Measurements from ENCODE around the gene NFIL3. TPM values are rescaled to one million over a fixed set of nuclear protein-coding genes. Genes with fewer than 3 reads are reported as not detected.

NFIL3 gene
- total and polyA plus RNA-seq, 2 of the 4 experiments (the other 2 are of a cell fraction), result 27.6 to 27.7 TPM

- TF ChIP-seq, protein P1, sequence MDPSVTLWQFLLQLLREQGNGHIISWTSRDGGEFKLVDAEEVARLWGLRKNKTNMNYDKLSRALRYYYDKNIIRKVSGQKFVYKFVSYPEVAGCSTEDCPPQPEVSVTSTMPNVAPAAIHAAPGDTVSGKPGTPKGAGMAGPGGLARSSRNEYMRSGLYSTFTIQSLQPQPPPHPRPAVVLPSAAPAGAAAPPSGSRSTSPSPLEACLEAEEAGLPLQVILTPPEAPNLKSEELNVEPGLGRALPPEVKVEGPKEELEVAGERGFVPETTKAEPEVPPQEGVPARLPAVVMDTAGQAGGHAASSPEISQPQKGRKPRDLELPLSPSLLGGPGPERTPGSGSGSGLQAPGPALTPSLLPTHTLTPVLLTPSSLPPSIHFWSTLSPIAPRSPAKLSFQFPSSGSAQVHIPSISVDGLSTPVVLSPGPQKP (IDR thresholded peaks at IDR 0.05; ENCODE audit: borderline replicate concordance, low read depth, low read length), result no peak
- TF ChIP-seq NFE2L2 (IDR thresholded peaks at IDR 0.05; ENCODE audit: low read depth, low read length), result no peak
These were observed 7.4 kb downstream of the NFIL3 start (continued) for GRCh38 chr9:91416096-91416712.

DNA sequence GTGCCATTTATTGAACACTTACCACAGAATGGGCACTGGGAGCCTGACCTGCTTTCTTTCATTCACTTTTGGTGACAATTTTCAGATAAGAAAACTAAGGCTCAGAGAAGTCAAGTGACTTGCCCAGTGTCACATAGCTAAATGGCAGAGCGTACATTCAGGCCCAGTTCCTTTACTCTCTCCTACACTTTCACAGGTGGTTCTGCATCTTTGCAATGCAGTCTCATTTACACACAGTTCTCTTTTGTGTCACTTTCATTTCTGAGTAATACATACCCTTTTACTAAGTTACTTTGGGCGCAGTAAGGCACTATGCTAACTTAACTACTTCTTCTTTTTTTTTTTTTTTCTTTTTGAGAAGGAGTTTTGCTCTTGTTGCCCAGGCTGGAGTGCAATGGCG is 8.3 kb downstream of the NFIL3 start:
- BruUV-seq (replicated peaks), result no TSS peak
- CTCF ChIA-PET, result no interaction called here

More for the DNA sequence above, 8.3 kb downstream of the NFIL3 start:
- peaks cover 7 to 35% of the 10 kb centered on the region in 2 experiments for H3K79me1 ChIP-seq (ENCODE audit: low read depth in 1 of 2, low read length in 2 of 2)
- no peak overlapping the region for H2BK20ac ChIP-seq (ENCODE audit: low read depth, low read length)
- ATAC-seq (ENCODE audit: low read depth), result no peak
- H3K4me3 ChIP-seq (ENCODE audit: insufficient read depth, low read depth, low read length), result no peak overlapping the region
- H2BK15ac ChIP-seq (ENCODE audit: low read depth, low read length), result no peak overlapping the region
- H2BK120ac ChIP-seq (ENCODE audit: low read depth, low read length), result 0 out of 2 replicates have a peak overlapping the region, but pooled peaks have one; percentile 29
- H2AK5ac ChIP-seq (ENCODE audit: low read depth, low read length), result no peak overlapping the region
- H3K14ac ChIP-seq (replicated peaks; ENCODE audit: low read depth, low read length), result no peak overlapping the region
- H4K20me1 ChIP-seq (ENCODE audit: insufficient read depth, low read length), result peaks cover 41% of the 10 kb centered on the region; the same call in 1 of the 2 replicates
- TF ChIP-seq POLR2A (IDR thresholded peaks at IDR 0.05; ENCODE audit: low read depth, low read length) (no peak), FOS (IDR thresholded peaks at IDR 0.05; ENCODE audit: low read depth, low read length) (no peak), CTCF (conservative IDR thresholded peaks at IDR 0.05; ENCODE audit: low read depth, low read length) (no peak), MAFK (IDR thresholded peaks at IDR 0.05; ENCODE audit: low read depth, low read length) (no peak), CHD1 (IDR thresholded peaks at IDR 0.05; ENCODE audit: low read depth, low read length) (no peak), RAD21 (IDR thresholded peaks at IDR 0.05; ENCODE audit: low read length) (no peak)
- TF ChIP-seq, protein P1 (IDR thresholded peaks at IDR 0.05; ENCODE audit: borderline replicate concordance, low read depth, low read length), result no peak
- H3K27me3 ChIP-seq (ENCODE audit: control insufficient read depth, insufficient read depth, low read length), result no peaks in the 10 kb centered on the region
- peaks cover 7% of the 10 kb centered on the region for H3K36me3 ChIP-seq (ENCODE audit: control insufficient read depth, insufficient read depth, low read length)
- POLR2A ChIA-PET (ENCODE audit: unreplicated experiment), result no interaction called here
- no peak overlapping the region for H3K18ac ChIP-seq (ENCODE audit: low read depth, low read length)
- peak overlapping the region; percentile 29; the same call in 1 of the 2 replicates for H3K23ac ChIP-seq (ENCODE audit: low read depth, low read length)
- in situ Hi-C loops (cut with MboI; ENCODE audit: low sequenced_read_pairs) (loop anchor here (5.0 kb wide), 1 partner anchor 498 kb away; no protein-coding TSS in a partner anchor), dilution Hi-C loops (cut with HindIII; ENCODE audit: low sequenced_read_pairs, unreplicated experiment) (no loop called here), intact Hi-C loops (cut with micrococcal nuclease) (loop anchor here (10.0 kb wide), 1 partner anchor 1250 kb away; no protein-coding TSS in a partner anchor)
- peak overlapping the region in 1 of 2 experiments; percentile 26; a peak in 2 of 4 replicates for H4K8ac ChIP-seq (ENCODE audit: low read depth in 2 of 2, low read length in 2 of 2)
- H2AK9ac ChIP-seq (replicated peaks; ENCODE audit: low read depth, low read length, poor library complexity), result no peak overlapping the region
- peaks cover 10% of the 10 kb centered on the region for H3K4me1 ChIP-seq (ENCODE audit: control insufficient read depth, insufficient read depth, low read length)
- H2BK5ac ChIP-seq (ENCODE audit: low read depth, low read length, poor library complexity, severe bottlenecking), result no peak overlapping the region
- no peak overlapping the region for H3K4ac ChIP-seq (ENCODE audit: low read depth, low read length)
- no peak overlapping the region for H3K9ac ChIP-seq (ENCODE audit: low read depth, low read length)
- H3K56ac ChIP-seq (ENCODE audit: extremely low read depth, insufficient read depth, low read length), result no peak overlapping the region
- H3K9me1 ChIP-seq (ENCODE audit: insufficient read depth, low read length), result peaks cover 9% of the 10 kb centered on the region
- no peaks in the 10 kb centered on the region for H3K9me3 ChIP-seq (ENCODE audit: control insufficient read depth, insufficient read depth, low read length)
- no peak for DNase-seq
- no peak overlapping the region for H4K5ac ChIP-seq (ENCODE audit: low read depth, low read length)
- no CpG with 5 or more reads among the region's 3 CpGs for WGBS, 2 experiments (ENCODE audit: extremely low coverage in 2 of 2, insufficient read length in 1 of 2)
- no peak overlapping the region for H3K4me2 ChIP-seq (ENCODE audit: low read depth, low read length)
- H2AFZ ChIP-seq (replicated peaks; ENCODE audit: low read length, poor library complexity), result no peak overlapping the region
- H3K27ac ChIP-seq (ENCODE audit: insufficient read depth, low read length), result no peak overlapping the region
- no peak overlapping the region for H4K91ac ChIP-seq (ENCODE audit: insufficient read depth, low read depth, low read length)
